ENCODE data around the gene BTN2A1. TPM values are rescaled to one million over a fixed set of nuclear protein-coding genes. Genes with fewer than 3 reads are reported as not detected.
"Not testable (repeated sequence)": the region's sequence is repeated elsewhere in the genome, so short reads cannot be mapped to it uniquely, and the experiment has no call there.

Gene BTN2A1
- total RNA-seq, 1 experiment from 2014 or later = 10.4 TPM

GRCh38 chr6:26432627-26433201 is 25.0 kb upstream of the BTN2A1 start:
- no peak for DNase-seq (ENCODE audit: low spot score)

DNA sequence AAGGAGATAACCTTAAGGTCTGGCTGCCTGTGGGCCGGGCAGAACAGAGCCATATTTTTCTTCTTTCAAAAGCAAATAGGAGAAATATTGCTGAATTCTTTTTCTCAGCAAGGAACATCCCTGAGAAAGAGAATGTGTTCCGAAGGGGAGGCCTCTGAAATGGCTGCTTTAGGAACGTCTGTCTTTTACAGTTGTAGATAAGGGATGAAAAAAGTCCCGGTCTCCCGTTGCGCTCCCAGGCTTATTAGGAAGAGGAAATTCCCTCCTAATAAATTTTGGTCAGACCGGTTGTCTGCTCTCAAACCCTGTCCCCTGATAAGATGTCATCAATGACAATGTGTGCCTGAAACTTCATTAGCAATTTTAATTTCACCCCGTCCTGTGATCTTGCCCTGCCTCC is 24.1 kb upstream of the BTN2A1 start:
- DNase-seq (ENCODE audit: low spot score) = not testable (repeated sequence)

DNA sequence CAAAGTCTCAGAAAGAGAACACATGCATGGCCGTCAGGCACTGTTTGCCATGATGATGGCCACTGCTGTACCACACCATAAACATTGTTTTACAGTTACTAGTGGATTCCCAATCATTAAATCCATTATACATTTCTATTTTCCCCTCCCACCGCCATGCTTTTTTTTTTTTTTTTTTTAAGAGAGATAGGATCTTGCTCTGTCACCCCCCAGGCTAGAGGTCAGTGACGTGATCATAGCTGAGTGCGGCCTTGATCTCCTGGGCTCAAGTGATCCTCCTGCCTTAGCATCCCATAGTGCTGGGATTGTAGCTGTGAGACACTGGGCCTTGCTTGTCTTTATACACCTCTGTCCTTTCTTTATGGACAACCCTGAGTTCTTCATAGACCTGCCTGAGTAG is 21.7 kb upstream of the BTN2A1 start:
- no peak for DNase-seq (ENCODE audit: low spot score)

GRCh38 chr6:26437550-26437949 is 20.2 kb upstream of the BTN2A1 start:
- DNase-seq (ENCODE audit: low spot score) = no peak

- DNase-seq (ENCODE audit: low spot score) = no peak
Observed at GRCh38 chr6:26438000-26438399, 19.8 kb upstream of the BTN2A1 start.

- DNase-seq (ENCODE audit: low spot score) = no peak
Observed at GRCh38 chr6:26439151-26440125, 18.3 kb upstream of the BTN2A1 start.

GRCh38 chr6:26440977-26441358 is 16.8 kb upstream of the BTN2A1 start:
- no peak for DNase-seq (ENCODE audit: low spot score)

DNA sequence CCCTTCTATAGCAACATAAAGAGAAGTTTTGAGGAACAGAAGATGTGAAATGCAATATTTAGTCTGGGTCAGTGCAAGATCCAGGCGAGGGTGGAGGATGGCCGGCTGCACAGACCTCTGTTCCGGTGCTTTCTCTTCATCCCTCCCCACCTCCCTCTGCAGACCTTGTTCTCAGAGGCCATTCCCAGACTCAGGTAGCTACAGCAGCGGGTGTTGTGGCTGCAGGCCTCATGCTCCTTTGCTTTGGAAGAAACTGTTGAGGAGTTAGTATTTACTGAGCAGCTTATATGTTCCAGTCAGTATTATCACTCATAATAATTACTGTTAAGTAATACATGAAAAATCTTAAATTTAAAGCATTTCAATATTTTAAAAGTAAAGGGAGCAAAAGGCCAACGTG is 15.8 kb upstream of the BTN2A1 start:
- DNase-seq (ENCODE audit: low spot score) = no peak

GRCh38 chr6:26445934-26446667 is 11.7 kb upstream of the BTN2A1 start:
- no peak for DNase-seq (ENCODE audit: low spot score)

DNA sequence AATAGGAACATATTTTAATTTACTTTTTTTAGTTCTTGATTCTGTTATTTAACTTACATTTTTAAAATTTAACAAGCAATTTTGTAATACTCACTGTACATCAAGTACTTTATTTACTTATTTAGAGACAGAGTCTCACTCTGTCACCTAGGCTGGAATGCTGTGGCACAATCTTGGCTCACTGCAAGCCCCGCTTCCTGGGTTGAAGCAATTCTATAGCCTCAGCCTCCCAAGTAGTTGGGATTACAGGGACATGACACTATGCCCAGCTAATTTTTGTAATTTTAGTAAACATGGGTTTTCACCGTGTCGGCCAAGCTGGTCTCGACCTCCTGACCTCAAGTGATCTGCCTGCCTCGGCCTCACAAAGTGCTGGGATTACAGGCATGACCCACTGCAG is 10.5 kb upstream of the BTN2A1 start:
- no peak for DNase-seq (ENCODE audit: low spot score)

- no peak for DNase-seq (ENCODE audit: low spot score)
Observed at GRCh38 chr6:26450240-26450639, 7.5 kb upstream of the BTN2A1 start.

DNA sequence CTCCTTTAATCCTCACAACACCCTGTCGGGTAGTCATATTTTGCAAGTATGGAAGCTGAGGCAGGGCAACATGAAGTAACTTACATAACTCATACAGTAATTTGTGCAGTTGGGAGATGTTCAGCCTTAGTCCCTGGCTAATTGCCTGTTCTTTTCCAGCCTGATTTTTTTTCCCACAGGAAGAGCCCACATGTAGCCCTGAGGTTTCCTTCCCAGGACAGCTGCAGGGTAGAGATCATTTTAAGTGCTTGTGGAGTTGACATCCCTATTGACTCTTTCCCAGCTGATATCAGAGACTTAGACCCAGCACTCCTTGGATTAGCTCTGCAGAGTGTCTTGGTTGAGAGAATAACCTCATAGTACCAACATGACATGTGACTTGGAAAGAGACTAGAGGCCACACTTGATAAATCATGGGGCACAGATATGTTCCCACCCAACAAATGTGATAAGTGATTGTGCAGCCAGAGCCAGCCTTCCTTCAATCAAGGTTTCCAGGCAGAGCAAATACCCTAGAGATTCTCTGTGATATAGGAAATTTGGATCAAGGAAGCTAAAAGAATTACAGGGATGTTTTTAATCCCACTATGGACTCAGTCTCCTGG is 5.0 kb upstream of the BTN2A1 start:
- DNase-seq (ENCODE audit: low spot score) = no peak

- no peak for DNase-seq (ENCODE audit: low spot score)
Observed at GRCh38 chr6:26454631-26455030, 3.1 kb upstream of the BTN2A1 start.

DNA sequence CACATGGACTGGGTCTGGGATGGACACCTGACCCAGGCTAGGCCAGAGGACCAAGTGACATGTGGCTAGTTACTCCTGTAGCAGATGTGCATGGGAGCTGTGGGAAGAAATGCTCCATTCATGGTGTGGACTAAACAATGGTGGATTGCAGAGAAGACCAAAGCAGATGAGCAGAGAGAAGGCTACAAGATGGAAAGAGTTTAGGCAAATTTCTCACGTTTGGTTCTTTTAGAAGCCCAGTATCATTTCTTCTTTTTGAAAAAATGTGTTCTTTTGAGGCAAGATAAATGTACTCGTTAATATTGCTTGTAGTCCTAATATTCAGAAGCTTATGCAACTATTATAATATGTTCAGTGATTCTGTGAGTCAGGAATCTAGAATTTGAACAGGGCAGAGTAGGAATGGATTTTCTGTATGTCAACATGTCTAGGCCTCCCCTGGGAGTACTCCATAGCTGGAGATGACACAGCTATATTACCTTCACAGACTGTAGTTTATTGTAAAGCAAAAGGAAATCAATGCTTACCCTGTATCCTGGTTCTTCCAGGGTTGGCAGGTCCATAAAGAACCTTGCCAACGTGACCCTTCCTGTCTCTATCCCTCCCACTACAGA is 2.3 kb upstream of the BTN2A1 start:
- DNase-seq (ENCODE audit: low spot score) = no peak

- no peak for DNase-seq (ENCODE audit: low spot score)
Observed at GRCh38 chr6:26457264-26457805, 420 bp upstream of the BTN2A1 start.

GRCh38 chr6:26459023-26459810 is 1.5 kb downstream of the BTN2A1 start:
- DNase-seq (ENCODE audit: low spot score) = no peak

GRCh38 chr6:26461353-26461752 is 3.6 kb downstream of the BTN2A1 start:
- DNase-seq (ENCODE audit: low spot score) = not testable (repeated sequence)

- no peak for DNase-seq (ENCODE audit: low spot score)
Observed at GRCh38 chr6:26464014-26464413, 6.3 kb downstream of the BTN2A1 start.

DNA sequence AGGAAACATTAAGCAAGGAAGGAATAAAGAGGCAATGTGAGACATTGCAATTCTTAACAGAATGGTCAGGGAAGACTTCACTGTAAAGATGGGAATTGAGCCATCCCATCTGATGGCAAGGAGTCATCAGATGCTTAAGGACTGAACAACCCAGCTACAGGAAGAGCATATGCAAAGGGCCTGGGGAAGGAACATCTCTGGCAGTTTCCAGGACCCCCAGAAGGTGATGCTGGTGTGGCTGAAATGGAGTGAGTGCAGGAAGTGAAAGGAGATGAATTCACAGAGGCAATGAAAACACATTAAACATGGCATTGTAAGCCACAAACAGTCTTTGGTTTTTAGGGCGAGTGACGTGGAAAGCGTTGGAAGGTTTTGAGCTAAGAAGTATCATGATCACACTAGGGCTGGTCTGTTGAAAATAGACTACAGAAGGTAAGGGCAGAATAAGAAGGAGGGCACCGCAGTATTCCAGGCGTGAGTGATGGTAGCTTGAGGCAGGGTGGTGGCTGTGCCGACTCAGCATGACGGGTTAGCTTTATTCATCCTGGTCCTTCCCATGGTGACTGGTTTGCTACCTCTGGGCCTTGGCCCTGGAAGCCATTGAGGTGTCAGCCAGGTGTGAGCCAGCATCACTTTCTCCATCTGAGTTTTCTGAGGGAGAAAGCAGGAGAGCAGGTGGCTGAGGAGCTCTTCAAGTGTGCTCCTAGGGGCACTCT is 6.8 kb downstream of the BTN2A1 start:
- no peak for DNase-seq (ENCODE audit: low spot score)

- DNase-seq (ENCODE audit: low spot score) = no peak
Observed at GRCh38 chr6:26465776-26466175, 8.0 kb downstream of the BTN2A1 start.
